ENCODE results near the gene NBAS. TPM values are rescaled to one million over a fixed set of nuclear protein-coding genes. Genes with fewer than 3 reads are reported as not detected.

Gene NBAS
- total RNA-seq, 1 experiment from 2014 or later = 32.5 TPM

DNA sequence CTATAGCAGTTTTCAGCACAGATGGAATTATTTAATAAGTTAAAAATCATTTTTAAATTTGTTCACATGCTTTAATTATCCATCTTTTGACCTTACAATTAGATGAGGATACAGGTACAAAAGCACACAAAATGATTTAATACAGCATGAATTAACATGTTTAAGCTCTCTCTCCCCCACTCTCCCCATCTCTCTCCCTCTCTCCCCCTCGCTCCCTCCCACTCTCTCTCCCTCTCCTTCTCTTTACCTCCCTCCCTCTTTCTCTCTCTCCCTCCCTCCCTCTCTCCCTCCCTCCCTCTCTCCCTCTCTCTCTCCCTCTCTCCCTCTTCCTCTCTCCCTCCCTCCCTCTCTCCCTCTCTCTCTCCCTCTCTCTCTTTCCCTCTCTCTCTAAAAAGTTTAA is 7.6 kb downstream of the NBAS start:
- Histone ChIP-seq H3K9ac (ENCODE audit: extremely low read depth, insufficient read length, low read length) (no peak overlapping the region), H4K8ac (replicated peaks; ENCODE audit: insufficient read length, low read depth, low read length) (no peak overlapping the region), H3K18ac (ENCODE audit: insufficient read length, low read depth, low read length) (no peak overlapping the region), H3K23ac (ENCODE audit: insufficient read length, low read depth, low read length) (no peak overlapping the region), H4K20me1 (ENCODE audit: control insufficient read depth, insufficient read depth, insufficient read length) (no peaks in the 10 kb centered on the region), H2BK120ac (ENCODE audit: low read depth, low read length, poor library complexity, severe bottlenecking) (no peak overlapping the region), H3T11ph (ENCODE audit: low read length) (no peak overlapping the region), H2BK20ac (ENCODE audit: low read depth, low read length, poor library complexity, severe bottlenecking) (no peak overlapping the region), H2BK15ac (ENCODE audit: low read depth, low read length) (no peak overlapping the region), H3K4me2 (ENCODE audit: insufficient read depth, insufficient read length, low read length) (no peak overlapping the region), H3K23me2 (ENCODE audit: insufficient read length, low read depth, low read length, poor library complexity, severe bottlenecking) (no peaks in the 10 kb centered on the region), H2AK5ac (ENCODE audit: insufficient read length, low read length) (no peak overlapping the region), H3K79me2 (ENCODE audit: insufficient read depth, low read length) (no peaks in the 10 kb centered on the region), H2BK5ac (ENCODE audit: insufficient read length, low read length) (no peak overlapping the region), H4K5ac (ENCODE audit: insufficient read length, low read depth, low read length) (no peak overlapping the region), H3K9me3 (ENCODE audit: control insufficient read depth, low read depth, low read length) (no peaks in the 10 kb centered on the region), H3K56ac (ENCODE audit: insufficient read length, low read depth, low read length) (no peak overlapping the region), H3K27me3 (ENCODE audit: insufficient read depth, low read length) (no peaks in the 10 kb centered on the region), H3K4ac (ENCODE audit: low read depth, low read length) (no peak overlapping the region), H3K4me1 (ENCODE audit: insufficient read depth, low read length) (no peaks in the 10 kb centered on the region), H4K91ac (ENCODE audit: insufficient read length, low read depth, low read length) (no peak overlapping the region), H3K27ac (ENCODE audit: insufficient read length, low read depth, low read length) (no peak overlapping the region), H3K14ac (ENCODE audit: insufficient read depth, low read length) (no peak overlapping the region), H2AFZ (ENCODE audit: low read length) (no peak overlapping the region), H3K79me1 (ENCODE audit: insufficient read depth, low read depth, low read length, poor library complexity, severe bottlenecking) (peaks cover 2% of the 10 kb centered on the region), H2BK12ac (ENCODE audit: insufficient read length, low read depth, low read length) (no peak overlapping the region)
- WGBS (ENCODE audit: extremely low coverage, insufficient read length, low lambda C conversion rate) = 100% methylated on average over 1 of the region's 1 CpG
- no peaks in the 10 kb centered on the region for H3K4me1 Mint-ChIP-seq
- TF ChIP-seq CTCF (conservative IDR thresholded peaks at IDR 0.05) = no peak
- no peaks in the 10 kb centered on the region for H3K9me3 Mint-ChIP-seq
- DNase-seq = no peak
- H3K36me3 Mint-ChIP-seq (ENCODE audit: insufficient read depth in 1 of 3, low read depth in 3 of 3) = peaks cover 2 to 9% (median 4%) of the 10 kb centered on the region in 3 experiments; a peak in 4 of 7 replicates
- H3K27me3 Mint-ChIP-seq (ENCODE audit: low read depth) = no peaks in the 10 kb centered on the region
- no peak overlapping the region for H3K4me3 Mint-ChIP-seq
- H3K27ac Mint-ChIP-seq = no peak overlapping the region; a peak in 1 of 7 replicates
